GM18520 (cell line): ENCODE results near the gene MRO.
"Not testable (repeated sequence)": the region's sequence is repeated elsewhere in the genome, so short reads cannot be mapped to it uniquely, and the experiment has no call there.

Experiments used
- ATAC-seq: cut with Tn5 transposase; IDR thresholded peaks from one replicate; pipeline ENCODE4 v1.9.1; 2021; ENCODE audit not compliant: unreplicated experiment

MRO gene

DNA sequence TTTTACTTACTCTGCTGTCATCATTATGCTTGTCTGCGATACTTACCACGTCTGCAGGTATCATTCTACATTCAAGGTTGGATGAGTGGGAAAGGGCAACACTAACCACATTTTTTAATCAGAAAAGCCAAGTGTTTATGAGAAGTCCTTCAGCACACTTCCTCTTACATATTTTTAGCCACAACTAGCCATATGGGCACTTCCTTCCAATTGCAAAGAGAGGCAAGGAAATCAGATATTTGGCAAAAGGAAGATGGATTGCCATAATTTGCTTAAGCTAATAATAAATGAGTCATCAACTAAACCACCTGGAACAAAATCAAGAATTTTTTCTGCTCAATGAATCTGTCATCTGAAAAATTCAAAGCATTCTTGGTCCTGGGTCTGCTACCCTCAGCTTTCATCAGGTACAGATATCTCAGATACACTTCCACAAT is 16.7 kb upstream of the MRO start:
- no peak for ATAC-seq

DNA sequence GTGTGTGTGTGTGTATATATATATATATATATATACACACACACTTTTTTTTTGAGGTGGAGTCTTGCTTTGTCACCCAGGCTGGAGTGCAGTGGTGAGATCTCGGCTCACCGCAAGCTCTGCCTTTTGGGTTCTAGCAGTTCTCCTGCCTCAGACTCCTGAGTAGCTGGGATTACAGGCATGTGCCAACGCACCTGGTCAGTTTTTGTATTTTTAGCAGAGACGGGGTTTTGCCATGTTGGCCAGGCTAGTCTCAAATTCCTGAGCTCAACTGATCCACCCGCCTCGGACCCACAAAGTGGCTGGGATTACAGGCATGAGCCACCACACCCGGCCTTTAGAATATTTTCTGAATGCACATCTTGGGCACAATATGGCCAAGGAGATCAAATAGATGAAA is 13.7 kb upstream of the MRO start:
- ATAC-seq = not testable (repeated sequence)

GRCh38 chr18:50832754-50833153 is 12.9 kb upstream of the MRO start:
- ATAC-seq = peak; percentile 46

DNA sequence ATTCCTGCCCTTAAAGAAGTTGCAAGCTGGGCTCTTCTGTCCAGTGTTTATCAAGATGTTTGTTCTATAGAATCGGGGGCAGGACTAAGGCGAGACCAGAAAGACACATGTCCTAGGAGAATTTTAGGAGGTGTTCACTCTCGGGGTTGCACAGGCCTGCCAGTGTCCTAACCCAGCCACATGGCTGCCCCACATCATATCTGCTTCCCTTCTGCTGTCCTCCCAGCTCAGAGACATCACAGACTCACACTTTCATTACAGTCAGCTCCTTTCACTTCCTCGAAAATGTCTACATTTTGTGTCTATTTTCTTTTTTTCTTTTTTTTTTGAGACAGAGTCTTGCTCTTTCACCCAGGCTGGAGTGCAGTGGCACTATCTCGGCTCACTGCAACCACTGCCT is 10.7 kb upstream of the MRO start:
- ATAC-seq = no peak

GRCh38 chr18:50829644-50830043 is 9.8 kb upstream of the MRO start:
- no peak for ATAC-seq

GRCh38 chr18:50826027-50826426 is 6.2 kb upstream of the MRO start:
- no peak for ATAC-seq

DNA sequence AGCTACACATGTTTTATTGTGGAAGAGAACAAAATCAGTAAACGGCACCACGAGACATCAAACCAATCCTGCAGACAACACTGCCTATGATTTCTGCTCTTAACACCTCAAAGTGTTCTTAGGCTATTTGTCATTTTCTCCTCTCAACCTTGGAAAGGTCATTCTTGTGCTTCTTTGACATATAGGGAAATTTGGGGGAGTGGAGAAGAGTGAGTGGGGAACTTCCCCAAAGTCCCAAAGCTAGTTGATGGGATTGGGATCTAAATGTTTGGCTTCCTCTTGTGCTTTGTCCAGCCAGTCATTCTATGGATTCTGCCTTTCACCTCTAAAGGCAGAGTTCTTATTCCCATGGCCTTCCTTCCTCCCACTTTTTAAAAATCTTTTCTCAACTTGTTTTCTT is 5.8 kb upstream of the MRO start:
- ATAC-seq = no peak

DNA sequence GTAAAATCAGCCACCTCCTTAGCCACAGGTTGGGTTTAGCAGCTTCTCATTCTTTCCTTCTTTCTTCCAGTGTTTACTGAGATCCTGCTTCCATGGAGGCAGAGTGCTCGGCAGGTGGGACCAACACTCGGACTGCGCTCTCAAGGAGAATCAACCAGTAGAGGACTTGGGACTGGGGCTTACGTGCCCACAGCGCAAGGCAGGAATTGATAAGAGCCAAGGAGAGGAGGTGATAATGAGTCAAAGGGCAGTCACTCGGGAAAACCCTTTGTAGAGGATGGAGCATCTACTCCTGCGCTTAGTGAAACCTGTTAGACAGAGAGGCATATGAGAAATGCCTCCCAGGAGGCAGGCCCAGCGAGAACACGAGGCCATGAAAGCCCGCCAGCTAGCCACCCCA is 2.9 kb upstream of the MRO start:
- ATAC-seq = no peak

GRCh38 chr18:50820901-50821520 is 1.2 kb upstream of the MRO start:
- ATAC-seq = no peak

DNA sequence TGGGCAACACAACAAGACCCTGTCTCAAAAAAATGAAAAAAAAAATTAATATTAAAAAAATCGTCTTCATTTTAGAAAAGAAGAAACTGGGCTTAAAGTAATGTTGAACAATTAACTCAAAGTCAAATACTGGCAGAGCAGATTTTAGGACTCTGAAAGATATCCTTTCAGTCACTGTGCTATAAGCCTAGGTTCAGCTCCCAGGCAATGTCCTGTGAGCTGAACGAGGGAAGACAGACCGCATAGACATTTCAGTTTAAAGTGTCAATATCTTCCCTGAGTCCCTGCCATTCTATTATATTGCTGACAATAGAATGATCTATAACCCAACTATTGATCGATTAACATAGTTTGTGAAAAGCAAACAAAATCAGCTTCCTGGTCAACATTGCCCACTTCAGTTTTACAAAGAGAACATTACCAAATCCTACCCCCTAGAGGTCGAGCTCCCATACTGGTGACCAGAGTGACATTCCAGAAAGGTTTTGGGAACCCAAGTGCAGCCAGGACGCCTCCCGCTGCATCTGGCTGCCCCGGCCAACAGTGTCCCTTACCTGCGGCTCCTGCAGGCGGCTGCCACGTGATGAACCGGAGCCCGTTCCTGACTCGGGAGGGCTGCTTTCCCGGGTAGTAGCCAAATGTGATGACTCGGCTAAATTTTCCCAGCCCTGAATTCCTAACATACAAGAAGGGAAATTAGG is 639 bp downstream of the MRO start:
- ATAC-seq = no peak

DNA sequence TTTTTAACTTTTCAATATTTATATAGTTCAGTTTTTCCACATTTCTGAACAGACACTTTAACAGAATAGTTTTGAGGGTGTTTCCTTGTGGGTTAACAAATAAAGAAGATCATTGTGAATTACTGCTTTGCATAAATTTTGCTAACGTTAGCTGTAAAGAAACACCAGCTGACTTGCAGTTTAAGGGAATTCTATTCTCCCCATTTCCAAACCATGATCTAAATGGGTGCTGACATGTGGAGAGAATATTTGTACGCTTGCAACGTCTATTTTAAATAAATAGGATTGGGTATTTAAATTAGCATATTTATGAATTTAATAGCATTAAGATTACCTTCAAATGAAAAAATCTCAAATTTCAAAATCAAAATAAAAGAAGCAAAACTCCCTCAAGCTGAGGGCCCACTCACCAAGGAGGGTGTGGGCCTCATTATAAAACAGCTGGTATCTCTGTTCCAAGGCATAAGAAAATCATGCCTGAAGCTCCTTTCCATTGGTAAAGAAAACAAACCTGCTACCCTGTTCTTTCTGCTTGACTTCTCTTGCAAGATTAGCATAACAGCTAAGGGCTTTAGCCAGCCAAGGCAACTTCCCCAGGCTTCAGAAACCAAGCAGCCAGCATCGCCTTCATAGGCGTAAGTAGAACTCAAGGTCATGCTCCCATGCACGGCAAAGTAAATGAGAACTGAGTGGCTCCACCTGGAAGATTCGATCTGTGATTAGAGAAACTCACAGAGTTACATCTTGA is 3.2 kb downstream of the MRO start:
- ATAC-seq = no peak

DNA sequence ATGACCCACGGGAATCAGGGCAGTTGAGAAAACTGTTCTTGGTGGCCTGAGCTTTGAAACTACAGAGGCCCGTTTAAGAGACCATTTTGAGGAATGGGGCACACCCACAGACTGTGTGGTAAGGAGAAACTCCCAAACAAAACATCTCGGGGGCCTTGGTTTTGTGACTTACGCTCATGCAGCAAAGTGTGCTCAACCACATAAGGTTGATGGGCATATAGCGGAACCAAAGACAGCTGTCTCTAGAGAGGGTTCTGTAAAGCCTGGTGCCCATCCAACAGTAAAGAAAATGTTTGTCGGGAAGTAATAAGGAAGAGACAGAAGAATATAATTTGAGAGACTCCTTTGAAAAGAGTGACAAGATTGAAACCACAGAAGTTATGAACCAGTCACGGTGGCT is 5.4 kb downstream of the MRO start:
- no peak for ATAC-seq

DNA sequence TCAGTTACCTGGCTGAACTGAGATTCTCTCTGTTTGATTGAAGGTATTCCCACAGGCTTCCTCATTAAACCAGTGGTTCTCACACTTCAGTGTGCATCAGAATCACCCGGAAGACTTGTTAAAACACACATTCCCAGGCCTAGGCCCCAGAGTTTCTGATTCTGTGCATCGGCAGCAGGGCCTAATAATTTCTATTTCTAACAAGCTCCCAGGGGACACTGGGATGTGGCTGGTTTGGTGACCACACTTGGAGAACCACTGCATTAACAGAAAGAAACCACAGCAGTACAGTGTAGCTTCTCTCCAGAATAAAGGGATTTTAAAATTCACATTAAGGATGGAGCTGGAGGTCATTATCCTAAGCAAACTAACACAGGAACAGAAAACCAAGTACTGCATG is 6.5 kb downstream of the MRO start:
- ATAC-seq = no peak

GRCh38 chr18:50812834-50813233 is 7.0 kb downstream of the MRO start:
- no peak for ATAC-seq

DNA sequence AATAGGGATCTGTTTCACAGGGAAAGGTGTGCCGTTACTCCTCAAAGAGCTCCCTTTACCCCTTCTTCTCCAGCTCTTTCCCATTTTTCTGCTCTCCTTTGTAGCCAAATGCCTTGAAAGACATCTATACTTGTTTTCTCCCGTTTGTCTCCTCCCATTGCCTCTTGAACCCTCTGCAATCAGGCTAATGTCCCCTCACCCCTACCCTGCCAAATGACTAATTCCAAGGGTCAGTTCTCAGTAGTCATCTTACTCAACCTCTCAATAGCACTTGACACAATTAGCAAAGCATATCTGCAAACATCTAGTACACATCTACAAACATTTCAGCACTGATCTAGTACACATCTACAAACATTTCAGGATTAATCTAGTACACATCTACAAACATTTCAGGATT is 12.6 kb downstream of the MRO start:
- ATAC-seq = no peak

DNA sequence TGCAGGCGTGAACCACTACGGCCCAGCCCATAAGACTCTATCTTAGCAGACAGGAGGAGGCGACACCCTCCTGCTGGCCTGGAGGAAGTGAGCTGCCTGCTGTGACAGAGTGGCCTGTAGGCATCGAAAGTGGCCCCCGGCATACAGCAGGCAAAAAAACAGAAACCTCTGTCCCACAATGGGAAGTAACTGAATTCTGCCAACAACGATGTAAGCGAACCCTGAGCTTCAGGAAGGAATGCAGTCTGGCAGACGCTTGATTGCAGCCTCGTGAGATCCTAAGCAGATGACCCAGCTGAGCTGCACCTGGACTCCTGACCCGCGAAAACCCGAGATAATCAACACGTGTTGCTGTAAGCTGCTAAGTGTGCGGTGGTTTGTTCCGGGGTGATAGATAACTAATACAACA is 13.6 kb downstream of the MRO start:
- ATAC-seq = no peak

DNA sequence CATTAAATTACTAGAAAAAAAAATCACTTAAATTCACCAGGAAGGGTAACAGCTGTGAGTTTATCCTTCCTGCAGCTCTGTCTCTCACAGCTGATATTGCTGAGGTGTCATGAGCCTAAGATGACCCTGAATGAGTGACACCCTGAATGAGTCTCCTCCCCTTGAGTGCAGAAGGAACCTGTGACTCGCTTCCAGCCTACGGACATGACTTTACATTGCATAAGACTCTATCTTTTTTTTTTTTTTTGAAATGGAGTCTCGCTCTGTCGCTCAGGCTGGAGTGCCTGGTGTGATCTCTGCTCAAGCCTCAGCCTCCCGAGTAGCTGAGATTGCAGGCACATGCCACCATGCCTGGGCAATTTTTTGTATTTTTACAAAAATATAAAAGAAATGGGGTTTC is 14.1 kb downstream of the MRO start:
- no peak for ATAC-seq

- ATAC-seq = no peak
Observed at GRCh38 chr18:50803592-50803991, 16.2 kb downstream of the MRO start.

DNA sequence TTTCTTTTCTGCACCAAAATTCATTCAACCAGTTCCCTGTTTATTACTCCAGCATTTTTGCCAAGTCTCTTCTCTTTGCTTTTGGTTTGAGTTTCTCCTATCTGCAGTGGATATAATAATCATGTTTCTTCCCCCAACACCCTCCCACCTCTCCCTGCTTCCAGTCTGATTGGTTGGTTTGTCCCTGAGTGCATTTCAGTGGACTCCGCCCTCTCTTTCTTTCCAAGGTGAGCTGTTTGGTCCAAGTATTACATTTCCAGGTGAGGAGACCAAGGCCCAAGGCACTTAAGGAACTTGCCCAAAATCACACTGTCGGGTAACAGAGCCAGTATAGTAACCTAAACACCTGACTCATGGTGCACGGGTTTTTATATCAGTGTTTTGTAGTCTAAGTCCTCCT is 17.7 kb downstream of the MRO start:
- no peak for ATAC-seq

DNA sequence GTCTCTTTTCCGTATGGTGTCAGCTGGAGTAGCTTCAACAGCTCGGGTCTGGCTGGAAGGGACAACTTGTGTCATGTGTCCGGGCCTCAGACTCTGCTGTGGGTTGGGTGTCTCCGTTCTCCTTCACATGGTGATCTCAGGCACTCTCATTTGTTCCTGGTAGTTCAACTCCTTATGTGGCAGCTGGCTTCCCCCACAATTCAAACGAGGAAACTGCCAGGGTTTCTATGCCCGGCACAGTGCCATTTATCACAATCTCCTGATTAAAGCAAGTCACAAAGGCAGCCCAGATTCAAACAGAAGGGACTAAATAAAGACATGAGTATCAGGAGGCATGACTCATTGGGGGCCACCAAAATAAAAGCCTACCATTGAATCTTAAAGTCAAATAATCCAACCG is 22.7 kb downstream of the MRO start:
- no peak for ATAC-seq

- no peak for ATAC-seq
Observed at GRCh38 chr18:50796495-50796894, 23.3 kb downstream of the MRO start.
